ENCODE results near the gene SYTL3. TPM values are rescaled to one million over a fixed set of nuclear protein-coding genes. Genes with fewer than 3 reads are reported as not detected.

Gene SYTL3
- total and polyA plus RNA-seq, 2 of the 8 experiments (the other 6 are each of a cell fraction or from before 2014, with no cell fraction given): 0.27 to 0.99 TPM

DNA sequence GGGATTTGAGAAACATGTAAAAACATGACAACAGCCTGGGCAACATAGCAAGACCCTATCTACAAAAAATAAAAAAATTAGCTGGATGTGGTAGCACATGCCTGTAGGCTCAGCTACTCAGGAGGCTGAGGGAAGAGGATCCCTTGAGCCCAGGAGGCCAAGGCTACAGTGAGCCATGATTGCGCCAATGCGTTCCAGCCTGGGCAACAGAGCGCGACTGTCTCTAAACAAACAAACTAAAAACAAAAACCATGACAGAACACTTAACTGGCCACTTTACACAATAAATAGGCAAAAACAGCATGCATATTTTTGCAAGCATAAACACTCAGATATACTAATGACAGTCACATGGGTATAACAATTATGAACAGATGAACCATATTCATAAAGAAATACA lies 60.0 kb downstream of the SYTL3 start (continued):
- TF ChIP-seq ASH2L (IDR thresholded peaks at IDR 0.05; ENCODE audit: low read length) (no peak), TAF1 (IDR thresholded peaks at IDR 0.05; ENCODE audit: low read depth, low read length) (no peak), KDM1A (IDR thresholded peaks at IDR 0.05; ENCODE audit: borderline replicate concordance, low read length) (no peak)
- TF ChIP-seq, protein P1, sequence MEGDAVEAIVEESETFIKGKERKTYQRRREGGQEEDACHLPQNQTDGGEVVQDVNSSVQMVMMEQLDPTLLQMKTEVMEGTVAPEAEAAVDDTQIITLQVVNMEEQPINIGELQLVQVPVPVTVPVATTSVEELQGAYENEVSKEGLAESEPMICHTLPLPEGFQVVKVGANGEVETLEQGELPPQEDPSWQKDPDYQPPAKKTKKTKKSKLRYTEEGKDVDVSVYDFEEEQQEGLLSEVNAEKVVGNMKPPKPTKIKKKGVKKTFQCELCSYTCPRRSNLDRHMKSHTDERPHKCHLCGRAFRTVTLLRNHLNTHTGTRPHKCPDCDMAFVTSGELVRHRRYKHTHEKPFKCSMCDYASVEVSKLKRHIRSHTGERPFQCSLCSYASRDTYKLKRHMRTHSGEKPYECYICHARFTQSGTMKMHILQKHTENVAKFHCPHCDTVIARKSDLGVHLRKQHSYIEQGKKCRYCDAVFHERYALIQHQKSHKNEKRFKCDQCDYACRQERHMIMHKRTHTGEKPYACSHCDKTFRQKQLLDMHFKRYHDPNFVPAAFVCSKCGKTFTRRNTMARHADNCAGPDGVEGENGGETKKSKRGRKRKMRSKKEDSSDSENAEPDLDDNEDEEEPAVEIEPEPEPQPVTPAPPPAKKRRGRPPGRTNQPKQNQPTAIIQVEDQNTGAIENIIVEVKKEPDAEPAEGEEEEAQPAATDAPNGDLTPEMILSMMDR (IDR thresholded peaks at IDR 0.05; ENCODE audit: control extremely low read depth in 1 of 3, insufficient read depth in 1 of 3, low read depth in 1 of 3, low read length in 3 of 3): no peak
